ENCODE results near the gene RDM1.

DNA sequence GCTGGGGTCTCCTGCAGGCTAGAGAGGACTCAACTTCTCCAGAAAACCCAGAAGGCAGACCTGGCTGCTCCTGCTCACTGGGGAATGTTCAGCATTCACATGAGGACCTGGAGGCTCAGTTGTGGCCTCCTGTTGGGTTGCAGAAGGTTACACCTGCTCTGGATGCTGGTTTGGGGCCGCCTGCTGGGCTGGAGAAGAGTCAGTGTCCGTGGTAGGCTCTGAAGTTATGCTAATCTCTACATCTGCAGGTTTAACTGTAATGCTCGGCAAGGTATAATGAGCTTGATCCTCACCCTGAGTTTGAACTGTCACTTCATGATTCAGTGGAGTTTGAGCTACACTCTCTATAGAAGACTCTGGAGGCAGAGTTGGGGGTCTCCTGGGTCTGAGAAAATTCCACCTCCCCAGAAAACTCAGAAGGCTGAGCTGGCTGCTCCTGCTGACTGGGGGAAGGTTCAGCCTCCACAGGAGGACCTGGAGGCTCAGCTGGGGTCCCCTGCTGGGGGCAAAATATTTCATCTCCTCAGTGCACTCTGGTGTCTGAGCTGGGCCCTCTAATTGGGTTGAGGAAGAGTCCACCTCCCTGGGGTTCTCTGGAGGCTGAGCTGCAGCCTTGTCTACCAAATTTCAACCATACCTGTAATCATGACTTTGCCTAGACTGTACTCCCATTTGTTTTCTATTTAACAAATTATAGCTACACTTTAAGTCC is 23.5 kb downstream of the RDM1 start:
- no peak for TF ChIP-seq GATA2 (IDR thresholded peaks at IDR 0.05; ENCODE audit: low read depth, low read length)
- no peak for TF ChIP-seq GATA3 (IDR thresholded peaks at IDR 0.05; ENCODE audit: low read depth, low read length)

Measured in SH-SY5Y (cell line).